ENCODE data around the gene JMJD4. TPM values are rescaled to one million over a fixed set of nuclear protein-coding genes. Genes with fewer than 3 reads are reported as not detected.

Gene JMJD4, protein sequence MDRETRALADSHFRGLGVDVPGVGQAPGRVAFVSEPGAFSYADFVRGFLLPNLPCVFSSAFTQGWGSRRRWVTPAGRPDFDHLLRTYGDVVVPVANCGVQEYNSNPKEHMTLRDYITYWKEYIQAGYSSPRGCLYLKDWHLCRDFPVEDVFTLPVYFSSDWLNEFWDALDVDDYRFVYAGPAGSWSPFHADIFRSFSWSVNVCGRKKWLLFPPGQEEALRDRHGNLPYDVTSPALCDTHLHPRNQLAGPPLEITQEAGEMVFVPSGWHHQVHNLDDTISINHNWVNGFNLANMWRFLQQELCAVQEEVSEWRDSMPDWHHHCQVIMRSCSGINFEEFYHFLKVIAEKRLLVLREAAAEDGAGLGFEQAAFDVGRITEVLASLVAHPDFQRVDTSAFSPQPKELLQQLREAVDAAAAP
- total RNA-seq: 10 to 100 TPM; 13.3 to 14.4 TPM
- 10 to 100 TPM; 10.6 to 11.9 TPM for polyA plus RNA-seq
- long read RNA-seq, donor 1, transcript JMJD4-202 (6 exons, 2,502 nt): minor isoform, 6 of 75 reads
- long read RNA-seq, donor 1, transcript JMJD4-201 (6 exons, 2,595 nt): major isoform, 49 of 75 reads
- long read RNA-seq, donor 1, partial matches to known transcripts: 3 of 75 reads
- long read RNA-seq, donor 1, other reads (novel, unspliced or antisense): 15 of 75 reads
- long read RNA-seq, donor 2, transcript JMJD4-201 (6 exons, 2,595 nt): major isoform, 5 of 13 reads
- long read RNA-seq, donor 2, partial matches to known transcripts: 2 of 13 reads
- long read RNA-seq, donor 2, other reads (novel, unspliced or antisense): 5 of 13 reads

DNA sequence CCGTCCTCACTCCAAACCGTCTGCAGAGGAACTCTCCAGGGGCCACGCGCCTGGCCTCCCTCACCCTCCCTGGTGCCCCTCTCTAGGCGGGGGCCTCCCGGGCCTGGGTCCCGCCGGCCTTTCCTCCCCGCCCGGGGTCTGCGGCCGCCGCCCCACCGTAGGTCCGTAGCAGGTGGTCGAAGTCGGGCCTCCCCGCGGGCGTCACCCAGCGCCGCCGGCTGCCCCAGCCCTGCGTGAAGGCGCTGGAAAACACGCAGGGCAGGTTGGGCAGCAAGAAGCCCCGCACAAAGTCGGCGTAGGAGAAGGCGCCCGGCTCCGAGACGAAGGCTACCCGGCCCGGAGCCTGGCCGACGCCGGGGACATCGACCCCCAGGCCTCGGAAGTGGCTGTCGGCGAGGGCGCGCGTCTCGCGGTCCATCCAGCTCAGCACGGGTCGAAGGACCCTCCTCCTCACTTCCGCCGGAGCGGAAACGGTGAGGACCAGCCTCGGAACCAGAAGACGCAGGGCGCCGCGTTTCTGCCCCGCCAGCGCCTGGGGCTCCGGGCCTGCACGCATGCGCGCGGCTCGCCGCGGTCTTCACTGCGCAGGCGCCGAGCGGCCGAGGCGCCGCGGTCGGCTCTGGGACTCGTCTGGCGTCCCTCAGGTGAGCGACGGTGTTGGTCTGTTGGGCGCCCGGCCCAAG, at the start of gene JMJD4, which contains the start of gene SNAP47:
Gene JMJD4, minus strand, starts transcription at position 447 of the 683 bp plus-strand sequence. Its CDS starts 29 bp downstream, at position 418.
Gene SNAP47, plus strand, starts transcription at position 580 of the 683 bp plus-strand sequence. CDS start 12,302 bp downstream, outside the sequence.
- DNase-seq (peak; percentile 94 to 96), ATAC-seq (ENCODE audit: low FRiP score) (peak; percentile 94)
- Histone ChIP-seq H3K4me3 (ENCODE audit: low read length in 2 of 2) (peak within 1 kb of the TSS; percentile 64 to 73), H3K36me3 (ENCODE audit: control insufficient read depth in 1 of 2, insufficient read depth in 2 of 2, low read length in 1 of 2) (peaks cover 0 to 2% of the 10 kb centered on the region in 2 donors), H3K9me3 (ENCODE audit: control insufficient read depth, low read length) (no peaks in the 10 kb centered on the region), H3K4me1 (ENCODE audit: control insufficient read depth in 1 of 2, insufficient read depth in 2 of 2, low read length in 2 of 2) (no peaks in the 10 kb centered on the region), H3K27ac (ENCODE audit: low read depth in 1 of 2, low read length in 2 of 2) (peak within 1 kb of the TSS in 1 of 2 donors; percentile 53), H3K27me3 (ENCODE audit: control insufficient read depth in 1 of 2, insufficient read depth in 2 of 2, low read length in 1 of 2) (no peaks in the 10 kb centered on the region)
- 0 to 1% methylated on average over 69 to 83 of the region's 83 CpGs for WGBS, 2 donors
- intact Hi-C loops (cut with DNase I): loop anchor here in 1 of 2 donors (5.0 to 10.0 kb wide), 4 partner anchors 50 to 370 kb away; partner anchors contain the start of genes C1orf35, MRPL55 and ZNF678

DNA sequence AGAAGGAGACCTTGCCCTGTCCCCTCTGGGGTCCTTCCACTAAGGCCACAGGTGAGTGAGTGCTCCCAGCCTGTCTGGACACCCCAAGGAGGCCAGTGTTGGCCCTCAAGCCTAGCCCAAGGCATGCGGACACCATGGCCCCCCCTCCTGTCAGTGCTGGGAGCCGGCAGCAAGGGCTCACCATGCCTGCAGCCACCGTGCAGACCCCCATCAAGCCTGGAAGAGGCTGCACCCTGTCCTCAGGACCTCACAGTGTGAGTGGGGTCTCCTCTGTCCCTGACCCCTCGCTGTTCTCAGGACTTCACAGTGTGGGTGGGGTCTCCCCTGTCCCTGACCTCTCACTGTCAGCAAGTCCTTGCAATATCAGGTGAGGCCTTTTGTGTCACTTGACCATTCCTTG, 47.1 kb upstream of the JMJD4 start:
- ATAC-seq (ENCODE audit: low FRiP score): no peak
- Histone ChIP-seq H3K27me3 (ENCODE audit: control insufficient read depth in 1 of 2, insufficient read depth in 2 of 2, low read length in 1 of 2) (no peaks in the 10 kb centered on the region), H3K36me3 (ENCODE audit: control insufficient read depth in 1 of 2, insufficient read depth in 2 of 2, low read length in 1 of 2) (no peaks in the 10 kb centered on the region), H3K27ac (ENCODE audit: low read depth in 1 of 2, low read length in 2 of 2) (no peak overlapping the region), H3K4me1 (ENCODE audit: control insufficient read depth in 1 of 2, insufficient read depth in 2 of 2, low read length in 2 of 2) (no peaks in the 10 kb centered on the region), H3K4me3 (ENCODE audit: low read length in 2 of 2) (no peak overlapping the region), H3K9me3 (ENCODE audit: control insufficient read depth, low read length) (no peaks in the 10 kb centered on the region)
- intact Hi-C loops (cut with DNase I): loop anchor here in 1 of 2 donors (10.0 kb wide), 2 partner anchors 47 to 383 kb away; partner anchors contain the start of genes IBA57, JMJD4 and SNAP47
- 87 to 98% methylated on average over 4 of the region's 4 CpGs for WGBS, 2 donors
- DNase-seq: no peak

DNA sequence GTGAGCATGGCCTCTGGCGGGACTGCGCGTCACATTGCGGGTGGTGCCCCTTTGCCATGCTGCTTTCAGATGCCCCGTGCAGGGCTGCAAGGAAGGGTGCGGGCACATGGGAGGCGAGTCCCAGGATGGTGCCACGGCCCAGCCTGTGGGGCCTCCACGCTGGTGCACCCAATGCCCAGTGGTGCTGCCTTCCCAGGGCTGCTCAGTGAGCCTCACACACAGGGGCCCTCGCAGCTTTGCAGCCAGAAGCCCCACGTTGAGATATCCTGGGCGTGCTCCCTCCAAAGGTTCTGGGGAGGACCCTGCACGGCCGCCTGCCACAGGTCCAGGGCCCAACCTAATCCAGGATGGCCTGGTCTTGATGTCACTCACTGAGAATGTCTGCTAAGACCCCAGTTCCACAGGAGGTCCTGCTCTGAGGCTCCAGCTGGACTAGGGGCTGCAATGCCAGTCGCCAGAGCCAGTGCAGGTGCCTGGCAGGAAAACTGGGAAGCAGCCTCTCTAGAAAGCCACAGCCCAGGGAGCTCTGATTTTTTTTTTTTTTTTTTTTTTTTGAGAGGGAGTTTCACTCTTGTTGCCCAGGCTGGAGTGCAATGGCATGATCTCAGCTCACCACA, 46.3 kb upstream of the JMJD4 start:
- WGBS, 2 donors: 93 to 97% methylated on average over 15 of the region's 15 CpGs
- Histone ChIP-seq H3K4me1 (ENCODE audit: control insufficient read depth in 1 of 2, insufficient read depth in 2 of 2, low read length in 2 of 2) (no peaks in the 10 kb centered on the region), H3K9me3 (ENCODE audit: control insufficient read depth, low read length) (no peaks in the 10 kb centered on the region), H3K27ac (ENCODE audit: low read depth in 1 of 2, low read length in 2 of 2) (no peak overlapping the region), H3K27me3 (ENCODE audit: control insufficient read depth in 1 of 2, insufficient read depth in 2 of 2, low read length in 1 of 2) (no peaks in the 10 kb centered on the region), H3K36me3 (ENCODE audit: control insufficient read depth in 1 of 2, insufficient read depth in 2 of 2, low read length in 1 of 2) (no peaks in the 10 kb centered on the region), H3K4me3 (ENCODE audit: low read length in 2 of 2) (no peak overlapping the region)
- ATAC-seq (ENCODE audit: low FRiP score) (peak; percentile 27), DNase-seq (no peak)
- intact Hi-C loops (cut with DNase I): loop anchor here in 1 of 2 donors (10.0 kb wide), 2 partner anchors 47 to 383 kb away; partner anchors contain the start of genes IBA57, JMJD4 and SNAP47

DNA sequence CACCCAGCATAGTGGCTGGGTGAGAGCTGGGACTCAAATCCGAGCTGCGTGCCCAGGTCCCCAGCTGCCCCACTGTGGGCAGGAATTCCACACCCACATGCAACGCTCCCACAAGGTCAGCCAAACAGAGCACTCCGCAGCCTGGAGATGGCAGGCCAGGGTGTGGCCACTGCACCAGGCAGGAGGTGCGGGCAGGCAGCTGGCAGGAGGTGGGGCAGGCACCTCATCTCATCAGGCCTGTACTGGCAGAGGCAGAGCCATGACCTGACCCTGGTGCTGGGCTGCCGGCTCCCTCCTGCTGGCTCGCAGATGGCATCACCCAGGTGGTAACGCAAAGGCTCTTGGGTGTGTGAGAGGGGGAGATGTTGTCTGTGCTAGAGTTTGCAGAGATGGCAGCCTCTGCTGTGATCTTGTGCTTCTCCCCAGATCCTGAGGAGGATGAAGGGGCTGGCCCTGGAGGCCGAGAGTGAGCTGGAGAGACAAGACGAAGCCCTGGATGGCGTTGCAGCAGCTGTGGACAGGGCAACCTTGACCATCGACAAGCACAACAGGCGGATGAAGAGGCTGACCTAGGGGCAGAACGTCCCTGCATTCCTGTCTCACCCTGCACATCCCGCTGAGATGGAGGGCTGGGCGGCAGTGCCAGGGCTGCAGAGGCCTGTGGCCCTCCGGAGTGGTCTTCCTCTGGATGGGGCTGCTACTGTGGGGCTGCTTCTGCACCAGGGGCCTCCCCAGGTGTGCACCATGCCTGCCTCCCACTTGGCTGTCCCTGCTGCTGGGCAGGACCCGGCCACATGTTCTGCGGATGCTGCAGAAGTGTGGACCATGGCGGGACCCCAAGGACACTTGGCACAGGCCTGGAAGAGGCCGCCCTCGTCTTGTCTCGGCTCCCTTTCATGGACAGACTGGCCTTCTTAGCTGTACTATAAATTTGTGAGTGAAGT, 45.3 kb upstream of the JMJD4 start:
- ATAC-seq (ENCODE audit: low FRiP score) (no peak), DNase-seq (no peak)
- no peaks in the 10 kb centered on the region for H3K4me1 ChIP-seq (ENCODE audit: control insufficient read depth in 1 of 2, insufficient read depth in 2 of 2, low read length in 2 of 2)
- no peaks in the 10 kb centered on the region for H3K27me3 ChIP-seq (ENCODE audit: control insufficient read depth in 1 of 2, insufficient read depth in 2 of 2, low read length in 1 of 2)
- 84 to 94% methylated on average over 23 of the region's 23 CpGs for WGBS, 2 donors
- H3K4me3 ChIP-seq (ENCODE audit: low read length in 2 of 2): no peak overlapping the region
- intact Hi-C loops (cut with DNase I): loop anchor here in 1 of 2 donors (10.0 kb wide), 2 partner anchors 46 to 384 kb away; partner anchors contain the start of genes IBA57, JMJD4 and SNAP47
- H3K9me3 ChIP-seq (ENCODE audit: control insufficient read depth, low read length): no peaks in the 10 kb centered on the region
- H3K27ac ChIP-seq (ENCODE audit: low read depth in 1 of 2, low read length in 2 of 2): no peak overlapping the region
- no peaks in the 10 kb centered on the region for H3K36me3 ChIP-seq (ENCODE audit: control insufficient read depth in 1 of 2, insufficient read depth in 2 of 2, low read length in 1 of 2)

DNA sequence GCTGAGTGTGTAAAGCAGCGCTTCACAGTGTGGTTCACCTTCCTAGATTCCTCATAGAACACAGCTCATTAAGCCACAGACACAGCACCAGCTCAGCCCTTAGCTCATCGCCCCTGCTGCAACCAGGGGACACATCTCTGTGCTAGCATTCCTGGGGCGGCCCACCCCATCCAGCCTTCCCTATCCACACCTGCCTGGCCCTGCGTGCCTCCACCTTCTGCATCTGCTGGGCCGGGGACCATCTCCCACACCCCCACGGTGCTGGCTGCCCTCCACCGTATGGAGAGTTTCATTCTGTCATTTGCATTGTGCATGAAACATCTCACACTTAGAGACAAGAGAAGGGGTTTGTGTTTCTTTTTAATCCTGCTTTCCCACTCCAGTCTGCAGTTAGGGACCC, 44.6 kb upstream of the JMJD4 start:
- no peaks in the 10 kb centered on the region for H3K4me1 ChIP-seq (ENCODE audit: control insufficient read depth in 1 of 2, insufficient read depth in 2 of 2, low read length in 2 of 2)

DNA sequence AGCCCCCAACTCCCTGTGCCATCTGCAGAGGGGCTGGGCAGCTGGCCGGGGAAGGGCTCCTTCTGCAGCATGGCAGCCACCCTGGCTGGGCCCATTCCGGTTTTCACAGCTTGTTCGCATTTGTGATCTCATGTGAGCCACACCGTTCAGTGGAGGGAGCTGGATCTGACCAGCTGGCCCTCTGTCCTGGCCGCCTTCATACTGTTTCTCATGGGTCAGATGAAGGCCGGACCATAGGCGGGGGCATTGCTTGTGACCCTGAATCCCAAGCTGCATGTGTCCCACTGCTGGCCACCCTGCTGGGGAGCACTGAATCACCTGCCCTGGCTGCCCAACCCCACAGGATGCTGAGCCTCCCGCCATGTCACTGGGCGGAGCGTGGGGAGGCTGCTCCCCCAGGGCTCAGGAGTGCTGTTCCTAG, 43.9 kb upstream of the JMJD4 start:
- DNase-seq: no peak
- 89 to 94% methylated on average over 10 of the region's 10 CpGs for WGBS, 2 donors
- Histone ChIP-seq H3K27me3 (ENCODE audit: control insufficient read depth in 1 of 2, insufficient read depth in 2 of 2, low read length in 1 of 2) (no peaks in the 10 kb centered on the region), H3K36me3 (ENCODE audit: control insufficient read depth in 1 of 2, insufficient read depth in 2 of 2, low read length in 1 of 2) (no peaks in the 10 kb centered on the region), H3K4me3 (ENCODE audit: low read length in 2 of 2) (no peak overlapping the region), H3K27ac (ENCODE audit: low read depth in 1 of 2, low read length in 2 of 2) (no peak overlapping the region), H3K9me3 (ENCODE audit: control insufficient read depth, low read length) (no peaks in the 10 kb centered on the region), H3K4me1 (ENCODE audit: control insufficient read depth in 1 of 2, insufficient read depth in 2 of 2, low read length in 2 of 2) (no peaks in the 10 kb centered on the region)
- no peak for ATAC-seq (ENCODE audit: low FRiP score)
- intact Hi-C loops (cut with DNase I): no loop called here

More for the DNA sequence above, 44.6 kb upstream of the JMJD4 start:
- no peaks in the 10 kb centered on the region for H3K36me3 ChIP-seq (ENCODE audit: control insufficient read depth in 1 of 2, insufficient read depth in 2 of 2, low read length in 1 of 2)
- H3K27ac ChIP-seq (ENCODE audit: low read depth in 1 of 2, low read length in 2 of 2): no peak overlapping the region
- no peaks in the 10 kb centered on the region for H3K27me3 ChIP-seq (ENCODE audit: control insufficient read depth in 1 of 2, insufficient read depth in 2 of 2, low read length in 1 of 2)
- DNase-seq (no peak), ATAC-seq (ENCODE audit: low FRiP score) (no peak)
- H3K4me3 ChIP-seq (ENCODE audit: low read length in 2 of 2): no peak overlapping the region
- no peaks in the 10 kb centered on the region for H3K9me3 ChIP-seq (ENCODE audit: control insufficient read depth, low read length)
- 96 to 97% methylated on average over 7 of the region's 7 CpGs for WGBS, 2 donors
- intact Hi-C loops (cut with DNase I): loop anchor here in 1 of 2 donors (10.0 kb wide), 2 partner anchors 45 to 385 kb away; partner anchors contain the start of genes IBA57, JMJD4 and SNAP47

DNA sequence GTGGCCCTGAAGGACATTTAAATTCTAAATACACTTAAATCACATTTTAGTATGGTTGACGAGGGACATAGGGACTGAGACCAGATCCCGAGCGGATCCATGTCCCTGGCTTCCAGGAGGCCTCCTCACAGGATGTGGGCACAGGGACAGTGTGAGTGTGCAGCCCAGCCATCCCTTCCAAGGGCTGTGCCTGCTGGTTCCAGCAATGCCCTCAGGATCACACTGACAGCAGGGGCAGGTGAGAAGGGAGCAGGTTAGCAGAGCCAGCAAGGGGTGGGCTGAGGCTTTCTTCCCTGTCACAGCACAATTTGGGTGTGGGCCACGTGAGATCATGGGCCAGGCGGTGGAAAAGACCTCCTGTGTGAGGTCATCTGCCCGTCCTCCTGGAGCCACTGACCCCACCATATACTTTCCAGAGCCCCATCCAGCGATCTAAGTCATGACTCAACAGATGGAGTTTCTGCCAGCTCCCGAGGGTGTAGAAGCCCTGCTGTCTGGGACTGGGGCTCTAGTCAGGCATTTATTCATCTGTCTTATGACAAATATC, 43.4 kb upstream of the JMJD4 start:
- DNase-seq (no peak), ATAC-seq (ENCODE audit: low FRiP score) (no peak)
- Histone ChIP-seq H3K27ac (ENCODE audit: low read depth in 1 of 2, low read length in 2 of 2) (no peak overlapping the region), H3K4me1 (ENCODE audit: control insufficient read depth in 1 of 2, insufficient read depth in 2 of 2, low read length in 2 of 2) (no peaks in the 10 kb centered on the region), H3K36me3 (ENCODE audit: control insufficient read depth in 1 of 2, insufficient read depth in 2 of 2, low read length in 1 of 2) (no peaks in the 10 kb centered on the region), H3K9me3 (ENCODE audit: control insufficient read depth, low read length) (no peaks in the 10 kb centered on the region), H3K27me3 (ENCODE audit: control insufficient read depth in 1 of 2, insufficient read depth in 2 of 2, low read length in 1 of 2) (no peaks in the 10 kb centered on the region), H3K4me3 (ENCODE audit: low read length in 2 of 2) (no peak overlapping the region)
- 62 to 75% methylated on average over 8 of the region's 8 CpGs for WGBS, 2 donors
- intact Hi-C loops (cut with DNase I): no loop called here

Measured in aorta (tissue), 5 donors.